HFF-Myc (cell line): ENCODE results near the gene SUZ12.
"Not testable (repeated sequence)": the region's sequence is repeated elsewhere in the genome, so short reads cannot be mapped to it uniquely, and the experiment has no call there.

Experiments used
- DNase-seq: peaks from one replicate; pipeline ENCODE4 v3.0.0-alpha.2; 2011; ENCODE audit warnings: low read depth; ENCODE audit errors: extremely low read depth
- H3K4me3 ChIP-seq: replicated peaks from 2 replicates; pipeline ENCODE4 v1.5.1; 2011; ENCODE audit warnings: low read depth, mild to moderate bottlenecking, control low read depth, low read length
- TF ChIP-seq, protein P1 (sequence below): IDR thresholded peaks from 2 replicates; pipeline ENCODE4 v1.5.1; 2012; ENCODE audit warnings: mild to moderate bottlenecking, low read depth, low read length, control low read depth; ENCODE audit errors: missing control alignments

The SUZ12 gene

DNA sequence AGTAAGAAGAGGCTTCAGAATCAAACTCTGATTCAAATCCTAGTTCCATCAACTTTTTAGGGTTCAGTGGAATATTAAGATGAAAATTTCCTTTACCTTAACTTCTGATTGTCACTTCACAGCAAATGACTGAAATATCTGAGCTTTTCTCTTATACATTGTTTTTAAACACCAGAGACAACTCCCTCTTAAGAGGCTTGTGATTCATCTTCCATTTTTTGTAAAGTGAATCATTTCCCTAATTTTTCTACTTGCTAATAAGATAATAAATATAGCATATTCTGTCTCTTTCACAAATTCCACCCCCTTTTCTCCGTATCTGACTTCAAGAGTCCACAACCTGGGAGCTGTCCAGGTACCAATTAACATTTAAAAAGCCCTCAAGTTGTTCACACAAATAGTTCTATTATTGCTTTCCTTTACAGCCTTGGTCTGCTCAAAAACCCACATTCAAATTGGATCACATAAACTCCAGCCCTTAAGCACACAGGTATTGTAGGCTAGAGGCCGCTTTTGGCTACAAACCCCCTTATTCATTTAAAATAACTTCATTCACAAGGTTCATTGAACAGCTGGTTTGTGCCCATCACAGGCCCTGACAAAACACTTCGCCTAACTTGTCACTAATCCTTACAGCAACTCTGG is 21.2 kb upstream of the SUZ12 start:
- no peak for DNase-seq
- TF ChIP-seq, protein P1, sequence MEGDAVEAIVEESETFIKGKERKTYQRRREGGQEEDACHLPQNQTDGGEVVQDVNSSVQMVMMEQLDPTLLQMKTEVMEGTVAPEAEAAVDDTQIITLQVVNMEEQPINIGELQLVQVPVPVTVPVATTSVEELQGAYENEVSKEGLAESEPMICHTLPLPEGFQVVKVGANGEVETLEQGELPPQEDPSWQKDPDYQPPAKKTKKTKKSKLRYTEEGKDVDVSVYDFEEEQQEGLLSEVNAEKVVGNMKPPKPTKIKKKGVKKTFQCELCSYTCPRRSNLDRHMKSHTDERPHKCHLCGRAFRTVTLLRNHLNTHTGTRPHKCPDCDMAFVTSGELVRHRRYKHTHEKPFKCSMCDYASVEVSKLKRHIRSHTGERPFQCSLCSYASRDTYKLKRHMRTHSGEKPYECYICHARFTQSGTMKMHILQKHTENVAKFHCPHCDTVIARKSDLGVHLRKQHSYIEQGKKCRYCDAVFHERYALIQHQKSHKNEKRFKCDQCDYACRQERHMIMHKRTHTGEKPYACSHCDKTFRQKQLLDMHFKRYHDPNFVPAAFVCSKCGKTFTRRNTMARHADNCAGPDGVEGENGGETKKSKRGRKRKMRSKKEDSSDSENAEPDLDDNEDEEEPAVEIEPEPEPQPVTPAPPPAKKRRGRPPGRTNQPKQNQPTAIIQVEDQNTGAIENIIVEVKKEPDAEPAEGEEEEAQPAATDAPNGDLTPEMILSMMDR: no peak

DNA sequence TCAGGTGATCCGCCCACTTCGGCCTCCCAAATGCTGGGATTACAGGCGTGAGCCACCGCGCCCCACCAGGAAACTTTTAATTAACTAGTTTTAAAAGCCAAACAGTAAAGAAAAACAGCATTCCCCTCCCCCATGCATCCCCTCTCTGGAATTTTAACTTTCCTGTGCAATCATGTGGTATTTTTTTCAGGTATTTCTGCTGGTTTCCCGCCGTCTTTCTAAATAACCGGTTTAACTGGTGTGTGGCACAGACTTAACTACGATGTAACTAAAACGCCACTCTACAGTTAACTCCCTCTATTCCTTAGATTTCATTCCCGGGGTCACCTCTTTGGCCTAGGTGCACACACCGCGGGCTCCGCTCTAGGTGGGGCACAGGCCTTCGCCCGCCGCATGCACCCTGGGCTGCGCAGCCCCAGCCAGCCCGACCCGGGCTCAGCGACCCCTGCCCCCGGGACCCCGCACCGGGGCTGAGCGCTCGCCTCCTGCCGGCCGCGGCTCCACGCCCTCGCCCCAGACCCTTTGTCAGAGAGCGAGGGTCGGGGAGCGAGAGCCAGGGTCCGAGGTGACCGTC is 20.2 kb upstream of the SUZ12 start:
- no peak overlapping the region for H3K4me3 ChIP-seq
- TF ChIP-seq, protein P1: no peak

More for the DNA sequence above, 21.2 kb upstream of the SUZ12 start:
- H3K4me3 ChIP-seq: no peak overlapping the region

DNA sequence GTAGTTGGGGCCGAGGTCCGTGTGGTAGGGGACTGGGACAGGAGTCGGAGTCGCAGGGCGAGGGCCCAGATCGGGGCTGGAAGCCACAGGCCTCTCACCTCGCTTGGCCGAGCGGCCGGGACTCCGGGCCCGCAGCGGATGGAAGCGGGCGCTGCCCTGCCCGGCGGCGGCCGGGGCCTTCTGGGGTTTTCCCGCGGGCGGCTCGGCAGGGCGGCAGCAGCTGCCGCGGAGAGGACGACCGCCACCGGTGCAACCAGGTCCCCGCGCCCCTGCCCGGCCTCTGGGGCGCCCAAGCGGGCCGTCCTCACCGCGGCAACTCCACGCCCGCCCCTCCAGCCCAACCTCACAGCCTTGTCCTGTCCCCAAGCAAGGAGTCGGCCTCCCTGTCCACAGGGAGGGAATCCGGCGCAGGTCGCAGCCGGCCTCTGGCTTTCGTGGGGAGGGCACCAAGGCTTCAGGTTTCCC is 19.7 kb upstream of the SUZ12 start:
- TF ChIP-seq, protein P1: no peak
- H3K4me3 ChIP-seq: no peak overlapping the region
- no peak for DNase-seq

More for the DNA sequence above, 20.2 kb upstream of the SUZ12 start:
- DNase-seq: no peak

DNA sequence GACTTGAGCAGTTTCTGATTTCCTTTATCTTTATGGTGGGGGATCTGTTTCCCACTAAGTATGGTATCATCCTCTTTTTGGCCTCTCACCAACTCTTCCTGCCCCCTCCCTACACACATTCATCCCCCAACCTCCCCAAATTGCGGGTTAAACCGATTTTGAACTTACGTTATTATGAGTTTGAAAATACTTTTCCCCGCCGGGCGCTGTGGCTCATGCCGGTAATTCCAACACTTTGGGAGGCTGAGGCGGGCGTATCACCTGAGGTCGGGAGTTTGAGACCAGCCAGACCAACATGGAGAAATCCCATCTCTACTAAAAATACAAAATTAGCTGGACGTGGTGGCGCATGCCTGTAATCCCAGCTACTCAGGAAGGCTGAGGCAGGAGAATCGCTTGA is 19.1 kb upstream of the SUZ12 start:
- H3K4me3 ChIP-seq, DNase-seq: not testable (repeated sequence)

DNA sequence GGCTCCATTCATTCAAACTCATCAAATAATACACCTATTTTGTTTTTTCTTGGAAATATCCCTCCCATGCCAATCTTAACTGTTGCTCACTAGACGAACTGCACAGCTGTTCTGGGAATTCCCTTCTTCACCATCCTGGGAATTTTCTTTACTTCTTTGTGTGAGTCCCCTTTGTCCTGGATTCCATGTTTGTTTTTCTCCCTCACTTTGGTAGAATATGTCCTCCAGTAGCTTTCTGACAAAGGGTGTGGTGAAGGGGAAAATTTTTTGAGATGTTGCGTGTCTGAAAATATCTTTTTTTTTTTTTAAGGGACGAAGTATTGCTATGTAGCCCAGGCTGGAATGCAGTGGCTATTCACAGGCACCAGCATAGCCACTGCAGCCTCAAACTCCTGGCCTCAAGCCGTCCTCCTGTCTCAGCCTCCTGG is 18.1 kb upstream of the SUZ12 start:
- TF ChIP-seq, protein P1: no peak
- no peak overlapping the region for H3K4me3 ChIP-seq
- no peak for DNase-seq

DNA sequence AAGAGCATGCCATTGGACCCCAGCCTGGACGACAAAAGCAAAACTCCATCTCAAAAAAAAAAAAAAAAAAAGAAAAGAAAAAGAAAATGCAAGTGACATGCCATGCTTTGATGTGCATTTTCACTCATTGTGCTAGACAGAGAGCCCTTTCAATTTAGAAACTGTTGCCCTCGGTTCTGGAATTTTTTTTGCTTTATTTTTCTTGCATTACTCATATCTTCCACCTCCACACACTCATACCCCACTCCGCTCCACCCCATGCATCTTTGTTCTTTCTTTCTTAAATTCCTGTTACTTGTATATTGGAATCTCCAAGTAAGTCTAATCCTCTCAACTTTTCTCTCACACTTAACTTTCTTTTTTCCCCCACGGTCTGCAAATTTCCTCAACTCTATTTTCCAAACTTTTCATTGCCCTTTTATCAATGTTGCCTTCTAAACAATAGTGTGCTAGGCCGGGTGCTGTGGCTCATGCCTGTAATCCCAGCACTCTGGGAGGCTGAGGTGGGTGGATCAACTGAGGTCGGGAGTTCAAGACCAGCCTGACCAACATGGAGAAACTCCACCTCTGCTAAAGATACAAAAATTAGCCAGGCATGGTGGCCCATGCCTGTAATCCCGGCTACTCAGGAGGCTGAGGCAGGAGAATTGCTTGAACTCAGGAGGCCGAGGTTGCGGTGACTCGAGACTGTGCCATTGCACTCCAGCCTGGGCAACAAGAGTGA is 16.8 kb upstream of the SUZ12 start:
- no peak overlapping the region for H3K4me3 ChIP-seq
- DNase-seq: no peak
- TF ChIP-seq, protein P1: no peak

DNA sequence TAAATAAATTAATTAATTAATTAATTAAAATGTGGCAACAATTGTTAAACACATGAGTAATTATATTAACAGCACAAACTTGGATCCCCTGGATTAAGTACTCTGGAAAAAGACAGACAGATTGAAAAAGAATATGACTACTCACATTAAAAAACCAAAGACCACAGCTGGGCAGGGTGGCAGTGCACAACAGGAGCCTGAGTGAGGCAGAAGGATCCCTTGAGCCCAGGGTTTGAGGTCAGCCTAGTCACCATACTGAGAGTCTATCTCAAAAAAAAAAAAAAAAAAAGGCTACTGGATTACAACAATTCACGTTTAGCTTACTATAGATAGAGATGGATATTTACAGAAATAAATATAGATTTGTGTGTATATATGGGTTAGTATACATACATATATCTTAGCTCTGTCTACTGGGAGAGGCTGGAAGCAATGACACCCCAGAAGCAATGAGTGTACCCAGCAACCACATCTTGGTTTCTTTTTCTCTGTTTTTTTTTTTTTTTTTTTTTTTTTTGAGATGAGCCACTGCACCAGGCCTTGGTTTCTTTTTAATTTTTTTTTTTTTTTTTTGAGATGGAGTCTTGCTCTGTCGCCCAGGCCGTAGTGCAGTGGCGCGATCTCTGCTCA is 10.6 kb upstream of the SUZ12 start:
- H3K4me3 ChIP-seq: no peak overlapping the region
- no peak for DNase-seq
- TF ChIP-seq, protein P1: no peak
